NCI-H2171 treated with DMSO at 0.1 percent for 48 hours (cell line): Measurements from ENCODE around the gene SDK1.
"Not testable (repeated sequence)": the region's sequence is repeated elsewhere in the genome, so short reads cannot be mapped to it uniquely, and the experiment has no call there.

ENCODE experiments used
- DNase-seq: peaks from one replicate; lab custom pipeline; 2025; lab: John Stamatoyannopoulos, UW

The SDK1 gene

DNA sequence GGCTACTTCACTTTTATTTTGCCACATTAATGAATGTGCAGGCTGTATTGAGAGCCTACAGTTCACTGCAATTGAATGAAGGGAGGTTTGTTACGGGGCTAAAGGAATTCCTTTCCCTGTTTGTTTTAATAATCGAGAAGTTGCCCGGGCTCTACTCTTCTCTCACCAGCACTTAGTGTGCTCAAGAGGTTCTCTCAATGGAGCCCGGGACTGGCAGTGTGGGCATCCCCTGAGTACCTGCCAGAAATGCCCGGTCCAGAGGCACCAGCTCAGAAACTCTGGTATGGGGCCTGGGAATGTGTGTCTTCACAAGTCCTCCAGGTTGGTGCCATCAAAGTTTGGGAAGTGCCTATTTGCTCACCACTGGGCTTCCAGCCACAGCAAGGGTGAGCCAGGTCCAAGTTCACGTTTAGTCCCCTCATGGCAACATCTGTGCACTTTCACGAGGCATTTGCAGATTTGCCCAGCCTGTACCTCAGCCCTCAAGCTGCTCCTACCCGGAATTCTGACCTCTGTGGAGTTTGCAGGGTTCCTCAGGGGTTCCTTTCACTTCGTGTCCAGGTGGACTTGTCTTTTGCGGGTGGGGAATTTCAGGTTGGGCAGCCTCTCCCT is 622.4 kb downstream of the SDK1 start:
- no peak for DNase-seq

DNA sequence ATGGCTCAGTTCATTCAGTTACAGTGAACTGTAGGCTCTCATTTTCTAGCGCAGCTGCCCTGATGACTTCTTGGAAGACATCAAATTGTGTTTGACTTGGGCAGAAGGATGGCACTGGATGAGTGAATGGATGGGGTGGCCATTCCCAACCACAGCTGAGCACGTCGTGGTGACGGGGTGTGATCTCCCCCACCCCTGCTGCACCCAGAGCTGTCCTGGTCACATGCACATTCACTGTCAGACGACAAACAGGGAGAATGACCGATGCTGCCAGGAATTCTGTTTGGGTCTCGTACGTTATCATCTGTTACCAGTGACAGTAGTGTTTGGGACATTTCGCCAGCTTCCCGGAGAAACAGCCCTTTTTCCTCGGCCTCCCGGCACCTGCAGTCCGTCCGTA is 623.2 kb downstream of the SDK1 start:
- DNase-seq = no peak

DNA sequence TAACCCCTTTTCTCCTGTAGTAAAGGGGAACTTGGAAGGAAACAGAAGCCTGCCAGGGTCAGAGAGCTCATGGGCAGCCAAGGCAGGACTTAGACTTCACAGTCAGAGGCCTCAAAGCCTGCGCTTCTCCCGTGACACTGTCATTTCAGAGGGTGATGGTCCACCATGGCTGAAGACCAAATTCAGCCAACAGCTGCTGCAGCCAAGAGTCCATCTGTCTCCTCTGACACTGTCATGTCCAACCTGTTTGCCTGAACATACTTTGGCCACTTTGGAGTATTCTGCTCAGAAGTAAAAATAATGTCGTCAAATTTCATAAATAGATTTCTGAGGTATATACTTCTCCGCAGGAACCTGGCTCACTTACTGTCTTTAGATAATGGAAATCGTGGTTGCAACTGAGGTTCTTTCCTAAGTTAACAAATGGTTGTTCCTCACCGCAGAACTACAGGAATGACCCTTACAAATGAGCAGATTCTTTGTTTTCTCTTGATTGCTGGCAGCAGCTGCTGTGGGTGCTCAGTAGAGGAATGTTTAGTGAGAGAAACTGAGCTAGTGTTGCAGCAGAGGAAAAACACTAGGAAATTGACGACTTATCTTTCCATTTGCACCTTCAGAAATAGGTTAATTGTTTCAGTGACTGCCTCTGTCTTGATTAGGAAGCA is 626.5 kb downstream of the SDK1 start:
- no peak for DNase-seq

DNA sequence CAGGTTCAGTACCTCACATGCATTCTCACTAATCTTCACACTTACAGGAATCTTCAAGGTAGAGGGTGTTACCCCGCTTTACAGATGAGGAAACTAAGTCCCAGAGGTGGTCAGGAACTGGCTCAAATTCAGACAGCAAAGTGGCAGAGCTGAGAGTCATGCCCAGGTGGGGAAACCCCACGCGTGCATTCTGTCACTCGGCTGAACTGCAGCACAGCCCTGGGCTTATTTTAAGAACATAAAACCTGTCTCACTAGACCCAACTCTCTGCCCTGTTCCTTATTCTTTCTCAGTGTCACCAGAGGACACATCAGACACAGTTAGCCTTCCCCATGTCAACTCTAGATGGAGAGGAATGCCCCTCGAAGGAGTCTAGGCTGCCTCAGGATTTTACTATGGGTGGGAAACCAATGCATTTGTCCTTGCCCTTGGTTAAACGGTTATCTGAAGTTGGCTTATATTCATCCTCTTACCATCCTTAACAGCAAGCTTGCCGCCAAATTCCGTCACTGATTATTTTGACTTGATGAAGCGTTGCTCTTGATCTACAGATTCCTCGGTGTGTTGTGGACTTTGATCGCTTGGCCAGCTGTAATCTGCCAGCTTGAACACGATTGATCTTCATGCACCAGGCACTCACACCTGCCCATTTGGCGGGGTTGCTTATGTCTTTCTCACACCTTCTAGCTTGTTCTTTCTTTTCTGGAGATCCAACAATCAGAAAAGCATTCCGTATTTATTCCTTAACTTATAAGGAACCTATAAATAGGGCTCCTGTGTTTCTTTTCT is 627.9 kb downstream of the SDK1 start:
- no peak for DNase-seq

DNA sequence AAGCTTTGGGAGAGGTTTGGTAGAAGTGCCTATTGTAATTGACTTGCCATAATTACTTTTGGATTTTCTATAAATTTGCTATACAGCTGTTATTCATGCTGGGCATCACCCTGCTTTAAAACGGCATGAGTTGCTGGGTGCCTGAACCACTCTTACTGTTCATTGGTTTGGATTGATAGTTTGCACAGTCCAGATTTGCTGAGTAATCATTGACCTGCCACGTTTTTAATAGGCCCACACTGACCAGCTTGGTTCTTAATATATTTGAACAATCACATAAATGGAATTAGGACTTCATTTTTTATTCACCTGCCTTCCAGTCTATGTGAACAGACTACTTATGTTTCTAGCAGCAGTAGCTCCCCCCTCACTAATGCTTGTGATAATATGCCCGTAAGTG is 630.8 kb downstream of the SDK1 start:
- no peak for DNase-seq

DNA sequence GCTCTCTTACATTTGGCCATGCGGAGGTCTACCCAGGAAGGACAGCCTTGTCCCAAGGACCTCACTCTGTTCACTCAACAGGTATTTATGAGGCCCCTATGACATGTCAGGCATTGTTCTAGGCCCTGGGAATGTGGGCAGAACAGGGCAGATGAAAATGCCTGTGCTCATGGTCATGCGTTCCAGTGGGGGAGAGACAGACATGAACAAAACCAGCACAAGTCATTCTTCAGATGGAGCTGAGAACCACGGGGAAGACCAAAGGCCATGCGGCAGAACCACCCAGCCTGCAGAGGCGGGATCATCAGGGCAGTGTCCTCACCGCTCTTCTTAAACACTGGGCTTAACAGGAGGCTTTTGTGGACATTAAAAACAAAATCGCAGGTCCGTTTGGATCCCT is 636.1 kb downstream of the SDK1 start:
- no peak for DNase-seq

DNA sequence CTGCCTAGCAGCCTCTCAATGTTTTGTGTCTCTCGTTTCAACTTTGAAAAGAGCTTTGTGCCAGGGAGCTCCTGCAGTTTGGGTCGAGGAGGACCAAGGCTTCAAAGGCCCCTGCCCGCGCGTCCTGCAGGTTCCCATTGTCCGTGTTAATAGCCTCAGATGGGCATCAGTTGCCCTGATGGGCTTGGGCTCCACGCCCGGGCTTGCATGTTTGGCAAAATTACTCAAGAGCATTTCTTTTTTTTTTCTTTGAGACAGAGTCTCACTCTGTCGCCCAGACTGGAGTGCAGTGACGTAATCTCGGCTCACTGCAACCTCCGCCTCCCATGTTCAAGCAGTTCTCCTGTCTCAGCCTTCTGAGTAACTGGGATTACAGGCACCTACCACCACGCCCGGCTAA is 636.6 kb downstream of the SDK1 start:
- no peak for DNase-seq

DNA sequence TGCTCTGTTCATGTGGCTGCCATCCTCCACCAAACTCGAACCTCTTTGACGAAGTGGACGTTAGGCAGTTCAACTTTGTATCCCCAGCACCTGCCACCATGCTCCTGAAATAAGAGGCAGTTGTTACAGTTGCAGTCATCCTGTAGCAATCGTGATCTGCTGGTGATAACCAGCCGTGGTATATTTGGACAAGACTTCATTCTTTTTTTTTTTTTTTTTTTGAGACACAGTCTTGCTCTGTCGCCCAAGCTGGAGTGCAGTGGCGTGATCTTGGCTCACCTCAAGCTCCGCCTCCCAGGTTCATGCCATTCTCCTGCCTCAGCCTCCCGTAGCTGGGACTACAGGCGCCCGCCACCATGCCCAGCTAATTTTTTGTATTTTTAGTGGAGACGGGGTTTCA is 640.7 kb downstream of the SDK1 start:
- not testable (repeated sequence) for DNase-seq

DNA sequence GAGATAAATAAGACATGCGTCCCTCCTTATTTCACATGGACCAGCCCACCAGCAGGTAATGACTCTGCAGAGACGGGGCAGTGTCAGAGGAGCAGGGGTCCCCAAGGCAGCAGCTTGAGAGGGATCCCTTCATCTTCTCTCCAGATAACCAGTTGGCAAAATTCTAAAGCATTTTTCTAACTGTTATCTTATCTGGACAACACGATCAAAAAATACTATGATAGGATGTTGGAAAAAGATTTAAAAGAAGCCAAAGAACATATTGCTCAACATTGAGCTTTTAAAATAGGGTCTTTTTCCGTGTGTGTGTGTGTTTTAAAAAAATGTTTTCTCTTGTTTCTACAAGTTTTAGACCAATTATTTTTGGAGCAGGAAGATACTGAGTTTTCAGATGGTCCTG is 641.2 kb downstream of the SDK1 start:
- DNase-seq = no peak

DNA sequence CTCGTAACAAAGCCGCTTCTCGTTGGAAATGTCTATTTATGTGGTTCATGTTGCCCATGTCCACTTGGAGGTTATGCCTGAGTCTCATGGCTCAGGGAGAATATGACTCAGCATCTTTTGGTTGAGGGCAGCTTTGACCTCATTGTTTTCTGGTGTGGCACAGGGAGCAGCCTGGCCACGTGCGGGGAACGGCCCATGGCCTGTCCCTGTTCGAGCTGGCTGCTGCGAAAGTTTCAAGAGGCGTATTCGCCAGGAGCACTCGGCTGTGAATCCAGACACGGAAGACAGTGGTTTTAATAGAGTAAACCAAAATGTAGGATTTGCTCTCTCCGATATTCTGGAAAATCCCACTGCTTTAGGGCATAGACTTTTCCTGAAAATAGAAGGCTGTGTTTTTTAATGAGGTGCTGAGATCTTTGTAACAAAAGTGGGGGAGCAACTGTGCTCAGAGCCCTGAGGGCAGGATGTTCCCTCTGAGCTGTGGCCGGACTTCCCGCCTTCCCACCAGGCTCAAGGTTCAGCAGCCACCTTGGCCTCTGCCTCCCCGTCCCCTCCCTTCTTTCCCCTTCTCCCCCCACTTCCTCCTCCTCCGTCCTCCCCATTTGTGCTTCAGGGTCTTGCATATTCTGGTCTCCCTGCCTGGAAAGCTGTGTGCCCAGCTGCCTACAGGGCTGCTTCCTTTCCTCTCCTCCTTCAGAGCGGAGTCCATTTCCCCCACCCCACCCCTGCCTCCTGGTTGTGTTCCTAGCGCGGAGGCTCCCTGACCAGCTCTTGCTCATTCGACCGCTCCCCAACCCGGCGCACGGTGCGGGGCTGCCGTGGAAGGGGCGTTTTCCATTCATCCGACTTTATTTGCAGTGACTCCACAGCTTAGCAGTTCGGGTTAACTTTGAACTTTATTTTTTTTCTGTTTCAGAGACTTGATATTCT is 642.0 kb downstream of the SDK1 start:
- no peak for DNase-seq

DNA sequence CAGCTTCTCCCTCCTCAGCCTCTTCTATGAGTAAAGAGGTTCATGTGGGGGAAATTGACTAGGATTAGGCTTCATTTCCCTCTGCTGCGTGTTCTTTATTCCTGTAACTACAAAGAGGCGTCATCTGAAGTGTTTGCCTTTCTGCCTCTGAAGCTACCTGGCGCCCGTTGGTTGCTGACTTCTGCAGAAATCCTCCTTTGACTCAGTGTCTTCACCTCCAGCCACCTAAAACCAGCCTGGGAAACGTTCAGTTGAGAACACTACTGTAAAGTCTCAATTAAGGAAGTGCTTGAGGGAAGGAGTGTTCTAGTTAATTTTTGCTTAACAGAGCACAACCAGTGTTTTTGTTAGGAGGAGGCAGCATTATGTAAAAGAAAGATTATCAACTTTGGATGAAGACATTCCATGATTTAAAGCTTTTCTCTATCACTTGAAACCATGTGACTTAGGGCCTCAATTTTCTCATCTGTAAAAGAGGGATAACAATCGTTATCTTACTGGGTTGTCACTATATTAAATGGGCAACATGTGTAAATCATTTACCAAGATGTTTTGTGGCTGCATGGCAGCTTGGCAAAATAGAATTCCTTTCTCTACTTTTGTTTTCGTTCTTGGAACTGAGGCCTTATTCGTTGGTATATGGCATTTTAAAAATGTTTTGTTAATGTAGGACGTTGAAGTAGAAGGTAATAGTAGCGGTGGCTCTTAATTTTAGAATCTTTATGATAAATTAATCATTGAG is 642.9 kb downstream of the SDK1 start:
- DNase-seq = no peak

DNA sequence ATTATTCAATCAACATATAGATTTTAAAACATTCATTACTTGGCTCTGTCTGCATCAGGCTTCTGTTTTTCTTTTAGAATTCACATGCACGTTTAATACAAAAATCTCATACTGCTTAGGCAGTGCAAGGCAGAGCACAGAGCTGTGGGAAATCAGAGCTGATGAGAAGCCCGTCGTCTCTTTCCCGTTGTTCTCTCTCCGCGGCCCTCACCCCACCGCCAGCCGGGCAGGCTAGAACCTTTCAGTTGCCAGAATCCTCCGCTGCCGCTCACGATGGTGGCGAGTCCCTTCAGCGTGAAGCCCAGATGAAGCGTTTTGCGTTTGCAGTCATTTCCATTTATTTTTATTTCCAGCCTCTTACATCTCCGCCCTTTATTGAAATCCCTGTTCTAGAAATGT is 648.2 kb downstream of the SDK1 start:
- DNase-seq = no peak

DNA sequence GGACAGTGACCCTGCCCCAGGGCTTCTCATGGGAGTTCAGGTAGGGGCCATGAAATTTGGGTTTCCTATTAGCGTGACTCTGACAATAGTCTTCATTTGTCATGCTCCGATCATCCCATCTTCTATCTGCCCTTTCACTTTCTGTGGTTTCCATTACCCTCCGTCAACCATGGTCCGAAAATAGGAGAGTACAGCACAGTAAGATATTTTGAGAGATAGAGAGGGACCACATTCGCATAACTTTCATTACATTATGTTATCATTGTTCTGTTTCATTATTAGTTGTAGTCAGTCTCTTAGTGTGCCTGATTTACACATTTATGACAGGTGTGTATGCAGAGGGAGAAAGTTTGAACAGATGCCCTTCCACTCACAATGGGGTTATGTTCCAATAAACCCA is 649.2 kb downstream of the SDK1 start:
- no peak for DNase-seq

DNA sequence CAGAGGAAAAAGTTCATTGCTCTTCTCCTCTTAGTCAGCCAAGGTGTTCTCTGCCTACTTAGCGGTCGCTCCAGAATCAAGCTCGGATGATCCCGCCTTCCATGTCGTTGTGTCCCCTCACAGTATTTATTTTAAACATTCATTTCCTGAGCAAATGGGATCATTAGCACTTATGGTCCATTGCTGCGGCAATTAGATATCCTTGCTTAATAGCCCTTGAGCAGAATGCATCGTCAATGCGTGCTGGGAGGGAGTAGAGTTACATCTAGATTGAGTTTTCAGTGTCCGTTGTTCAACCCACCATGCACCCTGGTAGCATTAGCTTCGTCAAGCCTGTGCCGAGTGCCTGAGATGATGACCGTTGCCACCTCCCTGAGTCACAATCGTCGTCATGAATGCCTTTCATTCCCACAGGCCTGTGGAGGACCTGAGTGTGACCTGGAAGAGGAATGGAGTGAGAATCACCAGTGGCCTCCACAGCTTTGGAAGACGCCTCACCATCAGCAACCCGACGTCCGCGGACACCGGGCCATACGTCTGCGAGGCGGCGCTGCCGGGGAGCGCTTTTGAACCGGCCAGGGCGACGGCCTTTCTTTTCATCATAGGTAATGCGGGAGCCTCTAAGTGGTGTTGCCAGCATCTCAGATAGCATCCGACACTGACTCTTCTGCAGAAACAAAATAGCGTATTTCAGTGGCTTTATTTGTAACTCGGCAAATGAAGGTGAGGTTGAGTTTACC is 650.4 kb downstream of the SDK1 start:
- DNase-seq = no peak

DNA sequence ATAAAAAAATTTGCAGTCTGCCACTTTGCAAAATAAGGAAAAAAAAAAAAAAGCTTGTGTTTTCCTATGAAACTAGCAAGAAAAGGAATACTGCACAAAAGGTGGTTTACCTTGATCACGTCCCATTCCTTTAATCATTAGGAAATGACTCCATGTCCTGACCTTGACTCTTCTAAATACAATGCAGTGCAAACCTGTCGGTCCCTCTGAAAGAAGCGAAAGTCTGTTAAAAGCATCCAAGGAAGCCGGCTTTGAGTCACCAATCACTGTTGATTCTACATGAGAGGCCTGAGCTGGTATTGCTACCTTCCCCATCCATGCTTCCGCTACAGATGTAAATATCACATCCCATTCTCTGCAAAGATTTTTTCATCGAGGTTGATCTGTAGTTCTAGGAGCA is 652.1 kb downstream of the SDK1 start:
- DNase-seq = no peak

DNA sequence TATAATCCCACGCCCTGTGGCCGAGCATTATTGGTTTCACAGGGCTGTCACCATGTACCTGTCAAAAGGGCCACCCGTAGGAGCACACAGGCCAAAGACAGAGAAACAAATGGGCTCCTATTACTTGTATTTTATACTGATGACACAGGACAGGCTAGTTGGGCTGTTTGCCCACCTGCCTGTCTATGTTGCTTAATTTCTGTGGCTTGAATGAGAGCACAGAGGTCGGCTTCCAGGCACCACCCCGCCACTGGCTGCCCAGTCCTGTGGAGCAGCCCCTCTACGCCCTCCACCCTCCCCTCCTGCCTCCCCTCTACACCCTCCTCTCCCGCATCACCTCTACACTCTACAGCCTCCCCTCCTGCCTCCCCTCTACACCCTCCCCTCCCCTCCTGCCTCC is 652.9 kb downstream of the SDK1 start:
- DNase-seq = no peak

DNA sequence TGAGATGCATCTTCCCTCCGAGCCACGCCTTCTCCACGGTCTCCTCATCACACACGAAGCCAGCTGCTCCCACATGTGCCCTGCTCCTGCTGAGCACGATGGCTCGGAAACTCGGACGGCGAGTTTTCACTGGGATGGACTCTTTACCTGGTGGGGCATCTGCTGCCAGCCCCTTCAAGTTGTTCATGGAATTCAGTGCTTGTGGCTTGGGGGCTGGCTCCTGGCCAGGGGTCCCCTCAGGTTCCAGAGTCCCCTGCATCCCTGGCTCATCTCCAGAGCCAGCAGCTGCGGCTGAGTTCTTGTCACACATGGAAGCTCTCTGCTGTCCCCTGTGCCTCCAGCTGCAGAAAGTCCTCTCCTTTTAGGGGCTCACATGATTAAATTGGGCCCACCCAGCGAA is 654.0 kb downstream of the SDK1 start:
- DNase-seq = peak; percentile 24

DNA sequence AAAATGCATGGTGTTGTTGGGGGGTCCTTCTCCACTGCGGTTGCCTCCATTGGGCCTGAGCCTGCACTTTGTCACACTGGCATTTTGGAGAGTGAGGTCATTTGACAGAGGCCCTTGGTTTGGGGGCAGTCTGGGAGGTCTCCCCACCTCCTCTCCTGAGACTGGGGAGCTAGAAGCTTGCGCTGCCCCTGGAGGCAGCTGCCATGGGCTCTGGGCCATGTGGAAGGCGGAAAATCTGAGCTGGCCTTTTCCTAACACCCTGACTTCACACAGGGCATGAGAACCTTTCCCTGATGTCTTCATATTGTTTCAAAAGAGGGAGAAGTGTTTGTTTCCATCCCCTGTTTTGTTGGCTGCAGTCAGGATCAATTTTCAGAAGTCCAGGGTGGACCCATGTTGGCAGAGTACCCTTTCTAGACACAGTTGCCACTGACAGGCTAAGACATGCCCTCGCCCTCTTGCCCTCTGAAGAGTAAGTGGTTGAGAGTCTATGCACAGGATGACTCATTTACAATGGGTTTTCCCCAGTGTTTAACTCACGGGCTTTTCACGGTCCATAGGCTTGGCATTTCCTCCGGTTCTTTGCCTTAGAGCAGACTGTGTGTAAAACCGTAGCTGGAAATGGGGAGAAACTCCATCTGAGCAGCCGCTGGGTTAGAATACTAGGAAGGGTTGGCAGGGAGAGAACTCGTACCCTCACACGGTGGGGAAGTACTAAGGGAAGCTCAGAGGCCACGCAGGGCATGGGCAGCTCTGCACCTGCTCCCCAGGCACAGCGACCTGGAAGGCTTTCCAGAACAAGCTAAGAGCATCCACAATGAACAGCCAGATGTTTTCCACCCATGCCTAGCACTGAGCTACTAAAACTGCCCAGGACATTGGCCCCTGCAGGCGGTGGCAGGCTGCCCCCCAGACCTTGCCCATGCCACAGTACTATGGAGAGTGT is 655.0 kb downstream of the SDK1 start:
- peak; percentile 18 for DNase-seq

DNA sequence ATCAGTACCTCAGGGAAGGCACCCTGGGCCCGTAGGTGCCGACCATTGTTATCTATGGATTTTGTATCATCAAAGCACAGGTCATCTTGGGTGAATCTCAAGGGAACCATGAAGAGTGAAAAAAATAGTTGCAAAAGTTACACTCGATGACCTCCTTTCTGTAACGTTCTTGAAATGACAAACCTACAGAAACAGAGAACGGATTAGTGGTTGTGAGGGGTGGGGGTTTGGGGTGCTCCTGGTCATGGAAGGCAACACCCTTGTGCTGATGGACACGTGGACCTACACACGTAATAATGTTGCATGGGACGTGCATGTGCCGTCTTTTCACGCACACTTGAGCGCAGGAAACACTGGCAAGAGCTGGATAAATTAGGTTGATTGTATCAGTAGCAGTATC is 655.9 kb downstream of the SDK1 start:
- no peak for DNase-seq
